A549 (cell line): ENCODE measurements around the gene BICD2. TPM values are rescaled to one million over a fixed set of nuclear protein-coding genes. Genes with fewer than 3 reads are reported as not detected.

Experiments
- ATAC-seq, 2 experiments: fragments of 200-7000 bp in 1 of 2; fragments of >200 bp in 1 of 2; cut with Nextera tagmentation in 1 of 2; cut with Tn5 transposase in 1 of 2; 3 replicates each; pipeline versions ENCODE4 v1.8.0 to v1.9.1; 2018 to 2020; ENCODE audit warnings: mild to moderate bottlenecking in 1 of 2, moderate library complexity in 1 of 2
- CTCF ChIA-PET: fragments of 300-600 bp; sonication (Branson Sonifier 250); formaldehyde crosslinking; extraction: SDS; loops from one replicate; lab custom pipeline; 2021; ENCODE audit warnings: antibody characterized with exemption, inconsistent platforms; lab: Yijun Ruan, JAX
- POLR2A ChIA-PET: fragments of 350-600 bp; formaldehyde crosslinking; extraction: SDS; loops from one replicate; lab custom pipeline; 2021; ENCODE audit warnings: antibody characterized with exemption, inconsistent platforms; lab: Yijun Ruan, JAX
- DNase-seq, 2 experiments: peaks; one replicate each; pipeline versions ENCODE4 v3.0.0 to v3.0.0-alpha.2; 2011 to 2016; ENCODE audit warnings: low read depth in 1 of 2, low spot score in 1 of 2
- FAIRE-seq: peaks from 2 replicates; lab custom pipeline; 2011; peaks lifted over from hg19 to GRCh38; lab: Jason Lieb, UNC
- H3K27ac ChIP-seq, 2 experiments: fragments of >200 bp; sonication (Bioruptor Twin); formaldehyde crosslinking; 3 replicates each; pipeline ENCODE4 v1.5.1; 2016 to 2017
- H3K4me1 ChIP-seq: fragments of >200 bp; sonication (Bioruptor Twin); formaldehyde crosslinking; 3 replicates; pipeline ENCODE4 v1.6.1; 2016
- H3K4me2 ChIP-seq: fragments of >200 bp; sonication (Bioruptor Twin); formaldehyde crosslinking; 3 replicates; pipeline ENCODE4 v1.6.1; 2016
- H3K4me3 ChIP-seq: fragments of >200 bp; sonication (Bioruptor Twin); formaldehyde crosslinking; 3 replicates; pipeline ENCODE4 v1.5.1; 2016
- H3K9me3 ChIP-seq: fragments of >200 bp; sonication (Bioruptor Twin); formaldehyde crosslinking; 3 replicates; pipeline ENCODE4 v1.6.1; 2016
- ATOH8 ChIP-seq: fragments of 250-450 bp; sonication (Bioruptor Pico); IDR thresholded peaks from 2 replicates; pipeline ENCODE4 v1.5.0; 2020; ENCODE audit warnings: low read depth, mild to moderate bottlenecking, moderate library complexity
- BCL3 ChIP-seq: fragments of >200 bp; sonication (Bioruptor Twin); formaldehyde crosslinking; IDR thresholded peaks from 3 replicates; pipeline ENCODE4 v1.6.1; 2016
- CBX2 ChIP-seq: fragments of 200-600 bp; sonication (generic); IDR thresholded peaks from 2 replicates; pipeline ENCODE4 v1.6.1; 2016; ENCODE audit warnings: low read depth, mild to moderate bottlenecking, borderline replicate concordance
- CHD2 ChIP-seq: fragments of 150-350 bp; IDR thresholded peaks from 2 replicates; pipeline ENCODE4 v1.6.1; 2014; ENCODE audit warnings: low read length; ENCODE audit not compliant: partially characterized antibody
- EHF ChIP-seq: fragments of 250-450 bp; sonication (Bioruptor Pico); IDR thresholded peaks from 2 replicates; pipeline ENCODE4 v1.5.0; 2020; ENCODE audit warnings: mild to moderate bottlenecking
- EHMT2 ChIP-seq: fragments of 200-600 bp; sonication (generic); IDR thresholded peaks from 2 replicates; pipeline ENCODE4 v1.6.1; 2016; ENCODE audit warnings: antibody characterized with exemption, low read depth, mild to moderate bottlenecking, moderate library complexity
- FOSB ChIP-seq: fragments of 250-450 bp; sonication (Bioruptor Pico); IDR thresholded peaks from 2 replicates; pipeline ENCODE4 v1.5.0; 2020; ENCODE audit warnings: mild to moderate bottlenecking, moderate library complexity
- HEYL ChIP-seq: fragments of 250-450 bp; sonication (Bioruptor Pico); IDR thresholded peaks from 2 replicates; pipeline ENCODE4 v1.8.0; 2021; ENCODE audit warnings: mild to moderate bottlenecking, moderate library complexity
- HOXB13 ChIP-seq: fragments of 250-450 bp; sonication (Bioruptor Pico); IDR thresholded peaks from 2 replicates; pipeline ENCODE4 v1.5.0; 2020; ENCODE audit warnings: low read depth, mild to moderate bottlenecking, moderate library complexity
- HOXB5 ChIP-seq: fragments of 250-450 bp; sonication (Bioruptor Pico); IDR thresholded peaks from 2 replicates; pipeline ENCODE4 v1.5.0; 2020; ENCODE audit warnings: mild to moderate bottlenecking, moderate library complexity
- JUN ChIP-seq, 2 experiments: fragments of >200 bp; sonication (Bioruptor Twin); formaldehyde crosslinking; IDR thresholded peaks; 2 replicates in 1 of 2; 3 replicates in 1 of 2; pipeline ENCODE4 v1.6.1; 2016 to 2017
- JUNB ChIP-seq: fragments of >200 bp; sonication (Bioruptor Twin); formaldehyde crosslinking; IDR thresholded peaks from 2 replicates; pipeline ENCODE4 v1.6.1; 2016
- KDM1A ChIP-seq: fragments of 200-600 bp; sonication (generic); IDR thresholded peaks from 2 replicates; pipeline ENCODE4 v1.6.1; 2016; ENCODE audit warnings: low read depth, mild to moderate bottlenecking
- MAFK ChIP-seq: fragments of 450-650 bp; IDR thresholded peaks from 2 replicates; pipeline ENCODE4 v1.6.1; 2014; ENCODE audit not compliant: partially characterized antibody
- NR3C1 ChIP-seq: fragments of >200 bp; sonication (Bioruptor Twin); formaldehyde crosslinking; IDR thresholded peaks from 3 replicates; pipeline ENCODE4 v1.6.1; 2017
- PBX3 ChIP-seq: IDR thresholded peaks from 2 replicates; pipeline ENCODE4 v1.6.1; 2012
- PHF8 ChIP-seq: fragments of 200-600 bp; sonication (generic); IDR thresholded peaks from 2 replicates; pipeline ENCODE4 v1.6.1; 2016; ENCODE audit warnings: low read depth, mild to moderate bottlenecking, antibody characterized with exemption, moderate library complexity, borderline replicate concordance
- POLR2A ChIP-seq: IDR thresholded peaks from 2 replicates; pipeline ENCODE4 v1.6.1; 2012; ENCODE audit warnings: mild to moderate bottlenecking, low read length
- POLR2AphosphoS2 ChIP-seq: conservative IDR thresholded peaks from 2 replicates; pipeline ENCODE4 v1.6.1; 2012; ENCODE audit warnings: low read length, improper control_type of control experiment, inconsistent platforms
- RAD21 ChIP-seq, 2 experiments: fragments of >200 bp in 1 of 2; sonication (Bioruptor Twin) in 1 of 2; formaldehyde crosslinking in 1 of 2; IDR thresholded peaks in 1 of 2; conservative IDR thresholded peaks in 1 of 2; 2 replicates in 1 of 2; 3 replicates in 1 of 2; pipeline ENCODE4 v1.6.1; 2012 to 2018; ENCODE audit warnings: inconsistent platforms in 1 of 2
- RARB ChIP-seq: fragments of 250-450 bp; sonication (Bioruptor Pico); IDR thresholded peaks from 2 replicates; pipeline ENCODE4 v1.8.0; 2021; ENCODE audit warnings: mild to moderate bottlenecking, moderate library complexity
- RFX5 ChIP-seq: fragments of 450-650 bp; IDR thresholded peaks from 2 replicates; pipeline ENCODE4 v1.7.1; 2014; ENCODE audit warnings: antibody characterized with exemption, mild to moderate bottlenecking, moderate library complexity
- RNF2 ChIP-seq: fragments of 200-600 bp; sonication (generic); IDR thresholded peaks from 2 replicates; pipeline ENCODE4 v1.6.1; 2016; ENCODE audit warnings: low read depth, mild to moderate bottlenecking, antibody characterized with exemption, moderate library complexity, borderline replicate concordance
- TFCP2L1 ChIP-seq: fragments of 250-450 bp; sonication (Bioruptor Pico); IDR thresholded peaks from 2 replicates; pipeline ENCODE4 v1.5.0; 2021; ENCODE audit warnings: mild to moderate bottlenecking
- ZC3H11A ChIP-seq: fragments of 450-650 bp; IDR thresholded peaks from 2 replicates; pipeline ENCODE4 v1.6.1; 2014; ENCODE audit warnings: antibody characterized with exemption, mild to moderate bottlenecking
- ZSCAN20 ChIP-seq: fragments of 250-450 bp; sonication (Bioruptor Pico); IDR thresholded peaks from 2 replicates; pipeline ENCODE4 v1.8.0; 2022; ENCODE audit warnings: mild to moderate bottlenecking, moderate library complexity
- WGBS: methylation state at CpG from one replicate; pipeline ENCODE4 v1.1.6; 2017; ENCODE audit errors: missing lambda C conversion rate; 5-methylcytosine and 5-hydroxymethylcytosine counted together
- polyA plus RNA-seq, 4 experiments: library from polyadenylated mRNA; depleted of rRNA in 3 of 4; stranded (reverse); fragments of >200 nt; fragmentation: RNase III in 1 of 4; extraction: RNeasy Plus Mini Kit Qiagen cat#74134 plus additional on column Dnase treatment in 1 of 4; gene quantifications; 2 replicates in 3 of 4; 3 replicates in 1 of 4; pipeline ENCODE4 v1.2.3, GENCODE V29; 2011 to 2017
- TF ChIP-seq, protein P1 (sequence below): IDR thresholded peaks from 2 replicates; pipeline ENCODE4 v1.6.1; 2012; ENCODE audit warnings: low read depth, borderline replicate concordance
- TF ChIP-seq, protein P2 (sequence below): IDR thresholded peaks from 2 replicates; pipeline ENCODE4 v1.6.1; 2012
- TF ChIP-seq, protein P3 (sequence below): fragments of 450-650 bp; IDR thresholded peaks from 2 replicates; pipeline ENCODE4 v1.6.1; 2014; ENCODE audit warnings: antibody characterized with exemption
- TF ChIP-seq, protein P4 (sequence below): fragments of >200 bp; sonication (Bioruptor Twin); formaldehyde crosslinking; IDR thresholded peaks from 2 replicates; pipeline ENCODE4 v1.6.1; 2016

BICD2 gene
- polyA plus RNA-seq, 2 of the 4 experiments (the other 2 are of a cell fraction): 10.2 to 26.1 TPM

GRCh38 chr9:92663951-92664350 is 100.7 kb downstream of the BICD2 start:
- Histone ChIP-seq H3K9me3 (no peaks in the 10 kb centered on the region), H3K27ac (no peak overlapping the region), H3K4me3 (no peak overlapping the region), H3K4me1 (peaks cover 8% of the 10 kb centered on the region)
- no peak for ATAC-seq
- ChIA-PET POLR2A (no interaction called here), CTCF (interaction anchor here (1.2 kb wide), 1 partner anchor 66 kb away, joined by 3 read pairs; no protein-coding TSS in a partner anchor)
- 85% methylated on average over 10 of the region's 10 CpGs for WGBS
- TF ChIP-seq JUN (IDR thresholded peaks at IDR 0.05): no peak
- TF ChIP-seq ATOH8 (CRISPR knock-in tag): no peak
- no peak for TF ChIP-seq ZC3H11A
- TF ChIP-seq MAFK: no peak
- TF ChIP-seq RNF2: no peak
- no peak for TF ChIP-seq RARB
- TF ChIP-seq TFCP2L1 (CRISPR knock-in tag): no peak
- no peak for TF ChIP-seq POLR2AphosphoS2
- TF ChIP-seq FOSB (CRISPR knock-in tag): no peak
- TF ChIP-seq HEYL: no peak
- no peak for TF ChIP-seq CHD2
- no peak for TF ChIP-seq ZSCAN20 (CRISPR knock-in tag)
- TF ChIP-seq, protein P1, sequence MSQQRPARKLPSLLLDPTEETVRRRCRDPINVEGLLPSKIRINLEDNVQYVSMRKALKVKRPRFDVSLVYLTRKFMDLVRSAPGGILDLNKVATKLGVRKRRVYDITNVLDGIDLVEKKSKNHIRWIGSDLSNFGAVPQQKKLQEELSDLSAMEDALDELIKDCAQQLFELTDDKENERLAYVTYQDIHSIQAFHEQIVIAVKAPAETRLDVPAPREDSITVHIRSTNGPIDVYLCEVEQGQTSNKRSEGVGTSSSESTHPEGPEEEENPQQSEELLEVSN: no peak
- TF ChIP-seq NR3C1: no peak
- TF ChIP-seq, all 56 proteins: peak for 0
- no peak for DNase-seq
- no peak for FAIRE-seq
- no peak overlapping the region for H3K4me2 ChIP-seq

- ChIA-PET POLR2A (no interaction called here), CTCF (interaction anchor here (1.2 kb wide), 1 partner anchor 67 kb away, joined by 3 read pairs; no protein-coding TSS in a partner anchor)
- H3K9me3 ChIP-seq: no peaks in the 10 kb centered on the region
- H3K27ac ChIP-seq: no peak overlapping the region
- ATAC-seq (no peak), DNase-seq (no peak), FAIRE-seq (no peak)
- H3K4me1 ChIP-seq: no peaks in the 10 kb centered on the region; the same call in 2 of the 3 replicates
- 97% methylated on average over 3 of the region's 3 CpGs for WGBS
- no peak overlapping the region for H3K4me2 ChIP-seq
- no peak overlapping the region for H3K4me3 ChIP-seq
- TF ChIP-seq FOSB (CRISPR knock-in tag) (no peak), RAD21 (conservative IDR thresholded peaks at IDR 0.05 in 1 of 2, IDR thresholded peaks at IDR 0.05 in 1 of 2) (no peak), HOXB13 (CRISPR knock-in tag) (no peak), RNF2 (no peak), PBX3 (no peak)
- TF ChIP-seq, protein P2, sequence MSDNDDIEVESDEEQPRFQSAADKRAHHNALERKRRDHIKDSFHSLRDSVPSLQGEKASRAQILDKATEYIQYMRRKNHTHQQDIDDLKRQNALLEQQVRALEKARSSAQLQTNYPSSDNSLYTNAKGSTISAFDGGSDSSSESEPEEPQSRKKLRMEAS: no peak
Measured at GRCh38 chr9:92663126-92663525, 101.5 kb downstream of the BICD2 start.

DNA sequence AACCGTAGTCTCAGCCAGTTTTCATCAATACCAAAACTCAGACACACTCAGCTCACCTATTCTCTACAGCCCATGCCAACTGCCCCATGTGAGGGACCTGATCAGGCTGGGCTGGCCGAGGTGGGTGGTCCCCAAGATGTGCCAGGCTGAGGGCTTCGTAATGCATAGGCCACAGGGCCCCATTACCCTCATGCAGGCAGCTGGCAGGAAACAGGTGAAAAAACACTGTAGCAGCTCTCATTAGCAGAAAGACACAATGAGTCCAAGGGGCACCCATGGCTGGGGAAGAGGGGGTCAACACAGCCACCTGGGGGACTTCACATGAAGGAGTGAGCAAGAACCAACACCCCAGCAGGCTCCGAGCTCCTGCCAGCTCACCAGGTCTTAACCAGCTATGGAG is 102.9 kb downstream of the BICD2 start:
- ATAC-seq (no peak), FAIRE-seq (no peak), DNase-seq (no peak)
- Histone ChIP-seq H3K4me2 (no peak overlapping the region), H3K4me3 (no peak overlapping the region), H3K27ac (no peak overlapping the region), H3K9me3 (no peaks in the 10 kb centered on the region), H3K4me1 (no peaks in the 10 kb centered on the region)
- POLR2A ChIA-PET: no interaction called here
- CTCF ChIA-PET: interaction anchor here (1.4 to 1.6 kb wide), 2 partner anchors 328 to 523 kb away, joined by 3 to 4 read pairs; no protein-coding TSS in a partner anchor
- WGBS: 87% methylated on average over 4 of the region's 4 CpGs
- TF ChIP-seq CBX2 (no peak), POLR2A (no peak), ATOH8 (CRISPR knock-in tag) (no peak), EHF (no peak), ZC3H11A (no peak), MAFK (no peak), BCL3 (no peak), KDM1A (no peak), RARB (no peak), JUNB (no peak), RFX5 (no peak), RNF2 (no peak), EHMT2 (no peak), HOXB5 (no peak), PHF8 (no peak)
- TF ChIP-seq, protein P3, sequence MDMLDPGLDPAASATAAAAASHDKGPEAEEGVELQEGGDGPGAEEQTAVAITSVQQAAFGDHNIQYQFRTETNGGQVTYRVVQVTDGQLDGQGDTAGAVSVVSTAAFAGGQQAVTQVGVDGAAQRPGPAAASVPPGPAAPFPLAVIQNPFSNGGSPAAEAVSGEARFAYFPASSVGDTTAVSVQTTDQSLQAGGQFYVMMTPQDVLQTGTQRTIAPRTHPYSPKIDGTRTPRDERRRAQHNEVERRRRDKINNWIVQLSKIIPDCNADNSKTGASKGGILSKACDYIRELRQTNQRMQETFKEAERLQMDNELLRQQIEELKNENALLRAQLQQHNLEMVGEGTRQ: no peak
- TF ChIP-seq, protein P4, sequence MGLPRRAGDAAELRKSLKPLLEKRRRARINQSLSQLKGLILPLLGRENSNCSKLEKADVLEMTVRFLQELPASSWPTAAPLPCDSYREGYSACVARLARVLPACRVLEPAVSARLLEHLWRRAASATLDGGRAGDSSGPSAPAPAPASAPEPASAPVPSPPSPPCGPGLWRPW: no peak
